Calu3 (cell line): ENCODE results near the gene JAM2. TPM values are rescaled to one million over a fixed set of nuclear protein-coding genes. Genes with fewer than 3 reads are reported as not detected.

Source experiments
- BruUV-seq: library from RNA; stranded (reverse); fragments of 400-500 nt; replicated peaks from 2 replicates; lab custom pipeline; 2021; lab: Mats Ljungman, UMichigan
- CTCF ChIA-PET: fragments of 300-600 bp; sonication (Branson Sonifier 250); formaldehyde crosslinking; loops from one replicate; lab custom pipeline; 2022; ENCODE audit warnings: antibody characterized with exemption; lab: Charles Lee
- DNase-seq: peaks from one replicate; pipeline ENCODE4 v3.0.0; 2022
- H3K27ac Mint-ChIP-seq: one replicate; pipeline ENCODE4 v1.8.0; 2022; ENCODE audit warnings: mixed read lengths; ENCODE audit not compliant: unreplicated experiment
- H3K27me3 Mint-ChIP-seq: one replicate; pipeline ENCODE4 v1.8.0; 2022; ENCODE audit warnings: mixed read lengths; ENCODE audit not compliant: unreplicated experiment
- H3K36me3 Mint-ChIP-seq: one replicate; pipeline ENCODE4 v1.8.0; 2022; ENCODE audit warnings: mild to moderate bottlenecking, moderate library complexity, mixed read lengths; ENCODE audit not compliant: insufficient read depth, unreplicated experiment
- H3K4me1 Mint-ChIP-seq: one replicate; pipeline ENCODE4 v1.8.0; 2022; ENCODE audit warnings: mild to moderate bottlenecking, low read depth, mixed read lengths; ENCODE audit not compliant: unreplicated experiment
- H3K4me3 Mint-ChIP-seq: one replicate; pipeline ENCODE4 v1.8.0; 2022; ENCODE audit warnings: mild to moderate bottlenecking, low read depth, moderate library complexity, mixed read lengths; ENCODE audit not compliant: unreplicated experiment
- H3K9me3 Mint-ChIP-seq: one replicate; pipeline ENCODE4 v1.8.0; 2022; ENCODE audit warnings: low read depth, mixed read lengths; ENCODE audit not compliant: unreplicated experiment
- CTCF ChIP-seq: fragments of 200-600 bp; IDR thresholded peaks from one replicate; pipeline ENCODE4 v1.8.0; 2022; ENCODE audit warnings: antibody characterized with exemption; ENCODE audit not compliant: unreplicated experiment
- intact Hi-C: fragments of 100-400 bp; cut with micrococcal nuclease; formaldehyde crosslinking; loops from one replicate; pipeline ENCODE4 v1.10.0; 2022; ENCODE audit not compliant: unreplicated experiment
- total RNA-seq: library from RNA; stranded (reverse); gene quantifications from 2 replicates; pipeline ENCODE4 v1.2.3, GENCODE V29; 2022

The JAM2 gene
- total RNA-seq, 1 experiment from 2014 or later, result not detected

GRCh38 chr21:25647647-25648046, 8.6 kb downstream of the JAM2 start:
- no peak for TF ChIP-seq CTCF
- DNase-seq, result no peak
- Mint-ChIP-seq H3K4me1 (no peaks in the 10 kb centered on the region), H3K4me3 (no peak overlapping the region), H3K36me3 (no peaks in the 10 kb centered on the region), H3K27ac (no peak overlapping the region), H3K9me3 (no peaks in the 10 kb centered on the region), H3K27me3 (no peaks in the 10 kb centered on the region)
- CTCF ChIA-PET, result no interaction called here
- intact Hi-C loops, result no loop called here
- BruUV-seq, result no TSS peak

GRCh38 chr21:25649146-25649545, 10.1 kb downstream of the JAM2 start:
- intact Hi-C loops, result no loop called here
- H3K27me3 Mint-ChIP-seq, result no peaks in the 10 kb centered on the region
- no peak overlapping the region for H3K4me3 Mint-ChIP-seq
- DNase-seq, result no peak
- H3K27ac Mint-ChIP-seq, result no peak overlapping the region
- BruUV-seq, result no TSS peak
- CTCF ChIA-PET, result no interaction called here
- H3K9me3 Mint-ChIP-seq, result no peaks in the 10 kb centered on the region
- H3K4me1 Mint-ChIP-seq, result no peaks in the 10 kb centered on the region
- no peak for TF ChIP-seq CTCF
- H3K36me3 Mint-ChIP-seq, result no peaks in the 10 kb centered on the region

- no peak overlapping the region for H3K4me3 Mint-ChIP-seq
- H3K9me3 Mint-ChIP-seq, result peaks cover 3% of the 10 kb centered on the region
- BruUV-seq, result no TSS peak
- DNase-seq, result no peak
- H3K36me3 Mint-ChIP-seq, result no peaks in the 10 kb centered on the region
- intact Hi-C loops, result no loop called here
- no peaks in the 10 kb centered on the region for H3K4me1 Mint-ChIP-seq
- H3K27me3 Mint-ChIP-seq, result no peaks in the 10 kb centered on the region
- H3K27ac Mint-ChIP-seq, result no peak overlapping the region
- no peak for TF ChIP-seq CTCF
- CTCF ChIA-PET, result no interaction called here
Measured at GRCh38 chr21:25656412-25656811, 17.4 kb downstream of the JAM2 start.

- H3K4me1 Mint-ChIP-seq, result no peaks in the 10 kb centered on the region
- no peak for TF ChIP-seq CTCF
- no peaks in the 10 kb centered on the region for H3K27me3 Mint-ChIP-seq
- H3K36me3 Mint-ChIP-seq, result no peaks in the 10 kb centered on the region
- no peak overlapping the region for H3K27ac Mint-ChIP-seq
- CTCF ChIA-PET, result no interaction called here
- no peak overlapping the region for H3K4me3 Mint-ChIP-seq
- BruUV-seq, result no TSS peak
- H3K9me3 Mint-ChIP-seq, result peaks cover 3% of the 10 kb centered on the region
- DNase-seq, result no peak
- intact Hi-C loops, result no loop called here
Measured at GRCh38 chr21:25657140-25657539, 18.1 kb downstream of the JAM2 start.
